GM12891 (cell line): ENCODE data around the gene FBXO33.

Experiments used
- POLR2A ChIP-seq: IDR thresholded peaks from 2 replicates; pipeline ENCODE4 v1.6.1; 2011; ENCODE audit warnings: low read depth, low read length, control low read depth
- POLR2AphosphoS5 ChIP-seq: IDR thresholded peaks from 2 replicates; pipeline ENCODE4 v1.6.1; 2011; ENCODE audit warnings: low read depth, low read length, control low read depth
- TAF1 ChIP-seq: IDR thresholded peaks from 2 replicates; pipeline ENCODE4 v1.6.1; 2011; ENCODE audit warnings: low read depth, low read length, control low read depth

- TF ChIP-seq POLR2A (no peak), POLR2AphosphoS5 (no peak), TAF1 (no peak)
Measured at GRCh38 chr14:39474416-39474911, 42.2 kb upstream of the FBXO33 start.
